Thoracic aorta (tissue), 2 donors: ENCODE data around the gene RC3H2. TPM values are rescaled to one million over a fixed set of nuclear protein-coding genes. Genes with fewer than 3 reads are reported as not detected.

Experiments
- ATAC-seq: fragments of 150-250 bp; one replicate; pipeline ENCODE4 v1.8.0; 2017; ENCODE audit warnings: low read depth; ENCODE audit not compliant: insufficient number of reproducible peaks, low FRiP score
- DNase-seq: peaks from one replicate; pipeline ENCODE4 v3.0.0-alpha.2; 2020; ENCODE audit warnings: low spot score
- H3K27ac ChIP-seq, 2 donors: fragments of 200-600 bp; sonication (generic); 1 replicate in 1 of 2; 2 replicates in 1 of 2; pipeline ENCODE4 v1.5.1; 2016; ENCODE audit warnings: mild to moderate bottlenecking in 2 of 2, moderate library complexity in 2 of 2
- H3K27me3 ChIP-seq: fragments of 200-600 bp; sonication (generic); replicated peaks from 2 replicates; pipeline ENCODE4 v1.6.0; 2016; ENCODE audit warnings: mild to moderate bottlenecking; ENCODE audit not compliant: insufficient read depth
- H3K36me3 ChIP-seq: fragments of 200-600 bp; sonication (generic); one replicate; pipeline ENCODE4 v1.5.1; 2016
- H3K4me1 ChIP-seq, 2 donors: fragments of 200-600 bp; sonication (generic); 1 replicate in 1 of 2; 2 replicates in 1 of 2; pipeline versions ENCODE4 v1.5.1 to v1.6.0; 2016; ENCODE audit warnings: low read depth in 2 of 2, mild to moderate bottlenecking in 1 of 2; ENCODE audit not compliant: control insufficient read depth in 1 of 2
- H3K4me3 ChIP-seq: fragments of 200-600 bp; sonication (generic); 2 replicates; pipeline ENCODE4 v1.5.1; 2016; ENCODE audit warnings: mild to moderate bottlenecking
- H3K9me3 ChIP-seq: fragments of 200-600 bp; sonication (generic); 2 replicates; pipeline ENCODE4 v1.5.1; 2016
- CTCF ChIP-seq: fragments of 200-600 bp; sonication (generic); IDR thresholded peaks from one replicate; pipeline ENCODE4 v1.5.1; 2019; ENCODE audit warnings: antibody characterized with exemption
- total RNA-seq, 2 donors: library from RNA; depleted of rRNA; stranded (reverse); fragments of >200 nt; gene quantifications; one replicate each; pipeline versions ENCODE4 v1.1.0 to v1.2.3, GENCODE V29; 2016

RC3H2 gene
- total RNA-seq, 2 donors from 2014 or later: 45.9 to 49.5 TPM

- Histone ChIP-seq H3K36me3 (no peaks in the 10 kb centered on the region), H3K27me3 (no peaks in the 10 kb centered on the region), H3K9me3 (no peaks in the 10 kb centered on the region), H3K4me1 (peaks cover 16 to 36% of the 10 kb centered on the region in 2 donors), H3K4me3 (no peak overlapping the region), H3K27ac (no peak overlapping the region)
- no peak for DNase-seq
- TF ChIP-seq CTCF: no peak
- no peak for ATAC-seq
These were observed 44.5 kb upstream of the RC3H2 start for GRCh38 chr9:122949696-122950095.

DNA sequence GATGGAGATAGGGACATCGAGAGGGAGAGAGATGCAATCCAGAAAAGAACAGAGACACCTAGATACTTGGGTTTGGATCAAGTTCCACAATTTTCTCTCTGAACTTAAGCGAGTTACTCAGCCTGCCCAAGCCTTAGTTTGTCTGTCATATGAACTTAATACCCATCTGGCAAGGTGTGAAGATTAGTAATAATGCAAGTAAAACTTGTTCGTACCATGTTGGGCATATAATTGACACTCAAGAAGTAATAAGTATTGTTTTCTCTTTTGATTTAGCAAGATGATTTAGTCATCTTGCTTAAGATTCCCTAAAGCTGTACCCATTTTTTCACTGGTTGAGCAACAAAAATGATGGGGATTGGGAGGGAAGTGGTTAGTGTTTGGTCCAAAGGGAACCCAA is 43.2 kb upstream of the RC3H2 start:
- no peaks in the 10 kb centered on the region for H3K9me3 ChIP-seq
- no peak for TF ChIP-seq CTCF
- peaks cover 6 to 30% of the 10 kb centered on the region in 2 donors for H3K4me1 ChIP-seq
- no peak for DNase-seq
- H3K27me3 ChIP-seq: no peaks in the 10 kb centered on the region
- no peaks in the 10 kb centered on the region for H3K36me3 ChIP-seq
- H3K27ac ChIP-seq: no peak overlapping the region
- H3K4me3 ChIP-seq: no peak overlapping the region
- no peak for ATAC-seq

- H3K36me3 ChIP-seq: no peaks in the 10 kb centered on the region
- no peak overlapping the region for H3K27ac ChIP-seq
- no peak for TF ChIP-seq CTCF
- ATAC-seq (no peak), DNase-seq (no peak)
- H3K4me1 ChIP-seq: peaks cover 12 to 47% of the 10 kb centered on the region in 2 donors
- H3K4me3 ChIP-seq: no peak overlapping the region
- no peaks in the 10 kb centered on the region for H3K9me3 ChIP-seq
- H3K27me3 ChIP-seq: no peaks in the 10 kb centered on the region
These were observed 41.4 kb upstream of the RC3H2 start for GRCh38 chr9:122946461-122947005.

DNA sequence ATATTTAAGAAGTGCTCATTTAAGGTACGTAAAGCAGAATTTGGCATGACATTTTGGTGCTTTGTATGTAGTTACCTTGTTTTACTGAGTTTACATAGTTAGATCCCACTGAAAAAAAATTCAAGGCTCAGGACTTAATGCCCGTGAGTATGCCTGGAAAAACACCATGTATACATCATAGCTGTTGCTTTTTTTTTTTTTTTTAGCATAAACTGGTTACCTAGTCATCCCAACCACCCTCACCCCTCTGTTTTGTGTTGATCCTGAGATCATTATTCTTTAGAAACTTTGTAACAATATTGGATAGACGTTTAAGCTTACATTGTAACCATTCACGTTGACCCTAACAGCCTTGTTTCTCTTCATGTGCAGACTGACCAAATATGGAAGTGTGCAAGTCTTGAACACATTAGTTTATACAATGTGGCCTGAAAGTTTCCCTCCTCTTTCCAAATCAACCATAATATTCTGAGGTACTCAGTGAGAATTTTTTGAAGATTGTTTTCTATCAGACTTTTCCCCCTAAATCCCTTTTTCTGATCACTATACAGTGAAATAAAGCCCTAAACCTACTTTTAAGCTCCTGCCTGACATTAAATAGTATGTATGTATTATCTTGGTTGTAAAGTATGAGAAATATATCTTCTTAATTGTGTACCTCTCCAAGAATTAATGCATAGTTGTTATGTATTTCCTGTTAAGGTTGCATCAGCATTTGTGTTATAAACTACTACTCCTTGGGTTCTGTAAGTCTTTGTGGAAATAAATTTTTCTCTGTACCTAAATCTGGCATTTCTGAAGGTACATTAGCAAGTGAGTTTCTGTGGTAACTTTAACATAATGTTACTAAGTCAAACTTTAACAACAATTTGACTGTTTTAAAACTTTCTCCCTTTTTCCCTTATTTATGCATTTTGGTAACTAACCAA is 40.1 kb upstream of the RC3H2 start:
- H3K4me1 ChIP-seq: peaks cover 15 to 50% of the 10 kb centered on the region in 2 donors
- DNase-seq: no peak
- TF ChIP-seq CTCF: no peak
- H3K4me3 ChIP-seq: peak overlapping the region; percentile 1
- no peaks in the 10 kb centered on the region for H3K36me3 ChIP-seq
- no peak for ATAC-seq
- H3K27ac ChIP-seq: no peak overlapping the region
- no peaks in the 10 kb centered on the region for H3K27me3 ChIP-seq
- no peaks in the 10 kb centered on the region for H3K9me3 ChIP-seq

DNA sequence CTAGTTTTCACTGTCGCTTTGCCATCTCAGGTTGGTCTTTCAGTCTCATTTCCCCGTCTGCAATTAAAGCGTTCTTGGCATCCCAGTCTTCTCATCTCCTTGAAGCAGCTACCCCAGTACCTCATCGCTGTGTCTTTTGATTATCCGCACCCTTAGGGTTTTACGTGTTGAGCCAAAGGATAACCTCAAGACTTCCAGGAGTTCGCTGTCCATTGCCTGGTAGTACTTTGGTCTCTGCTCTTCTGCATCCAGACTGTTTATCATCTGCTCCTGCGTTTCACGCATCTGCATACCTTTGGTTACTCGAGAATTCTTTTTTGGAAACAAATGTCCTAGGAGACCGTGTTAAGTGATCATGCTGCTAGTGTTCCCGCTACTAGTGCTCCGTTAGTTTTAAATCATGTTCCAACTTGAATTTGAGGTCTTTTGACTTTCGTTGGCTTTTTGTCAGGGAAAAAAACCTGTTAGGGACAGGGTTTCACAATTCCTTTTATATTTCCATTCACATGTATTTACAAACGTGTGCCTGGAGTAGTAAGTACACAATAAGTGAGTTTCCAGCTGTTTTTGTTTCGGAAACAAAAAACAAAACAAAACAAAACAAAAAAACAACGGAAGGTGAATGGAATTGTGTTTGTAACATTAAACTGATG is 36.5 kb upstream of the RC3H2 start:
- Histone ChIP-seq H3K27ac (peak overlapping the region; percentile 85 to 91), H3K4me3 (peak overlapping the region; percentile 94), H3K9me3 (no peaks in the 10 kb centered on the region), H3K4me1 (peaks cover 12 to 47% of the 10 kb centered on the region in 2 donors), H3K36me3 (peaks cover 4% of the 10 kb centered on the region), H3K27me3 (no peaks in the 10 kb centered on the region)
- DNase-seq (no peak), ATAC-seq (no peak)
- no peak for TF ChIP-seq CTCF
